Mononuclear cell (primary cell): ENCODE measurements around the gene IQCE. TPM values are rescaled to one million over a fixed set of nuclear protein-coding genes. Genes with fewer than 3 reads are reported as not detected.
"Not testable (repeated sequence)": the region's sequence is repeated elsewhere in the genome, so short reads cannot be mapped to it uniquely, and the experiment has no call there.

Experiments
- H3K27me3 ChIP-seq: 2 replicates; pipeline ENCODE4 v1.6.0; 2011; ENCODE audit warnings: low read length, control low read depth; ENCODE audit not compliant: insufficient read depth
- H3K4me1 ChIP-seq: 2 replicates; pipeline ENCODE4 v1.5.1; 2011; ENCODE audit warnings: mild to moderate bottlenecking, low read length, control low read depth; ENCODE audit not compliant: insufficient read depth
- H3K4me3 ChIP-seq: 2 replicates; pipeline ENCODE4 v1.5.1; 2011; ENCODE audit warnings: mild to moderate bottlenecking, low read length, moderate library complexity
- H3K9me3 ChIP-seq: 2 replicates; pipeline ENCODE4 v1.5.1; 2011; ENCODE audit warnings: low read depth, mild to moderate bottlenecking, control low read depth, low read length
- total RNA-seq: library from RNA; depleted of rRNA; stranded (reverse); fragments of >200 nt; gene quantifications from one replicate; pipeline ENCODE4 v1.2.3, GENCODE V29; 2012

IQCE gene
- total RNA-seq, 1 donor = 2.7 TPM

DNA sequence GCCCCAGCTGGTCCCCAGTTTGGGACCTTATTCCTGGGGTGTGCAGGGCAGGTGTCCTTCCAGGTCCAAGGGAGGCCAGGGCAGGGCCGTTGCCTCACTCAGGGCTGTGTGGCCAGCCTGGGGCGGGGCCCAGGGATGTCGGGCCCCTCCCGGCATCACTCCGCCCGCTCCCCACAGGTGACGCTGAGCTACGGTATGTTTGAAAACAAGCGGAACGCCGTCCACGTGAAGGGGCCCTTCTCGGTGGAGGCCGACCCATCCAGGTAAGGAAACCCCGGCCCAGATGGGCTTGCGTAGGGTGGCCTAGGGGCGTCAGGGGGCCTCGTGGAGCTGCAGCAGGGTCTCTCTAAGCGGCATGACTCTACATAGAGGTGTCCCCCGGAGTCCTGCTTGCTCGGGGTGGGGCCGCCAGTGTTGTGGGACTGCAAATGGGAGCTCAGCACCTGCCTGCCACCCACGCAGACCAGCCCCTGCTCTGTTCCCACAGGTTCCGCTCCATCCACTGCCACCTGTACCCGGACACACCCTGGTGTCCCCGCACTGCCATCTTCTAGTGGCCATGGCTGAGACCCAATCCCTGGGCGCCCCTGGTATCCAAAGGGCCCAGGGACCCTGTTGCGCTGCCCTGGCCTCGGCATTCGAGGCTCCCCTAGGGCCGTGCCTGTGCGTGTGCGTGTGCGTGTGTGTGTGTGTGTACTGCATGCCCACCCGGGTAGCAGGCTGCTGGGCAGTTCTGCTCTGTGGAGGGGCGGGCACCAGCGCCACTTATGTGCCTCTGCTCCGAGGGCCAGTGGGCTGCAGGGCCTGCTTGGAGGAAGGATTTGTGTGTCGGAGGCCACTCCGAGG lies 31.9 kb upstream of the IQCE start:
- Histone ChIP-seq H3K4me3 (no peak overlapping the region), H3K9me3 (no peaks in the 10 kb centered on the region), H3K27me3 (no peaks in the 10 kb centered on the region), H3K4me1 (peaks cover 96% of the 10 kb centered on the region)

DNA sequence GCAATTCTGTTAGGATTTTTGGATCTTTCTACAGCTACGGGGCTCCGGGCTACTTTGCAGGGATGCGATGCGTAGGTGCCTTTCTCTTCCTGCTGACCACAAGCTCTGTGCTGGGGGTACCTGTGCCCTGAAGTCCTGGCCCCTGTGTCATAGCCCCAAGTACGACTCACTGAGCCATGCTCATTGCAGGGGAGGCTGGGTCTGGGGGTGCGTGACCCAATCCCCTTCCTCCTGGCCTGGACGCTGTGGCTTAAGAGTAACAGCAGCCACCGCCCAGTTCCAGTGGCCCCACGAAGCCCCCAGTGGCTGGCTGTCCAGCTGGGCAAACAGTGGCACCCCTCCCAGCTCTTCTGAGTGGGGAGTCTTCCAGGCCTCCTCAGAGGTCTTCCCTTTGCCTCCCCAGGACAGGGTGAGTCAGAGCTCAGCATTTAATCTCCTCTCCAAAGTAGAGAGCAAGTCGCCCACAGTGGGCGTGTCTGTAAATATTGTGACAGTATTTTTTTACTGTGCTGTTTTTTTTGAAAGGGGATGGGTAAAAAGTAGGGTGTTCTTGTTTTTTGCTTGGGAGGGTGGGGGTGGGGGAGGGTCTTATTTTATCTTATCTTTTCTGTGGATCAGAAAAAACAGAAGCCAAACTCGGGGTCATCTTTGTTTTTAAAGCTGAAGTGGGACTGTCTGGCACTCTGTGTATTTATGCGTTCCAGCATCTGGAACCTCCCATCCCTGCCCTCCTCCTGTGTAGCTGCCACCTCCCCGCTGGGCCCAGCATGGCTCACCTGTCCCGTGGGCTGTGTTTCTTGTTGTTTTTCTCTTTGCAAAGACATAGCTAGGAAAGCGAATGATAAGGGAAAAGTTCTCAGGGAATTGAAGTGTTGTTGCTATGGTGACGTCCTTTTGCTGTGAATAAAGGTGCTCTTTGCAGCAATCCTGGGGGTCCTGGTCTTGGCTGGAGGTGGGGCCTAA lies 31.0 kb upstream of the IQCE start:
- Histone ChIP-seq H3K9me3 (no peaks in the 10 kb centered on the region), H3K4me1 (peaks cover 88% of the 10 kb centered on the region), H3K4me3 (no peak overlapping the region), H3K27me3 (no peaks in the 10 kb centered on the region)

DNA sequence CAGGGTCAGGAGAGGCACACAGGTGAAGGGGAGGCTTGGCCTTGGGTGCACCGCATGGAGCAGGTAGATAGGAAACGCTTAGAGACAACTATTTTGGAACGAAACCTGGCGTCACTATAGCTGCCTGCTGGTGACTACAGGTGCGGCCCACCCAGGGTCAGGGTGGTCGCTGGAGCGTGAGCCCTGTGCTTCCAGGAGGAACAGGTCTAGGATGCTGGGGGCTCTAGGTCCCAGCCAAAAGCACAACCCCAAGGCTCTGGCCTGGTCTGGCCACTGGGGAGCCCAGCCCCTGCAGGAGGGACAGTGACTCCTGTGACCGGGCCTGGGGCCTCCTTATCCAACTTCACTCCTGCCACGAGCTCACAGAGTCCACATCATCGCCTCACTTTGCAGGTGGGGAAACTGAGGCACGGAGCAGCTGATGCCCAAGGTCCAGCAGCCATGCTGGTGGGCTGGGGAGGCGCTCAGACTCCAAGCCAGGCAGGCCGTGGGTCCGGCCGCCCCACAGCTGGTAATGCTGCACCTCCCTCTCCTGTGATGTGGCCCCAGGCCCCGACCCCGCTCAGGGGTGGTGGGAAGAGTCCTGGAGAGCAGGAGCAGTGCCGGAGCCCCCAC lies 30.2 kb upstream of the IQCE start:
- Histone ChIP-seq H3K4me1 (peaks cover 80% of the 10 kb centered on the region), H3K9me3 (no peaks in the 10 kb centered on the region), H3K4me3 (no peak overlapping the region), H3K27me3 (no peaks in the 10 kb centered on the region)

DNA sequence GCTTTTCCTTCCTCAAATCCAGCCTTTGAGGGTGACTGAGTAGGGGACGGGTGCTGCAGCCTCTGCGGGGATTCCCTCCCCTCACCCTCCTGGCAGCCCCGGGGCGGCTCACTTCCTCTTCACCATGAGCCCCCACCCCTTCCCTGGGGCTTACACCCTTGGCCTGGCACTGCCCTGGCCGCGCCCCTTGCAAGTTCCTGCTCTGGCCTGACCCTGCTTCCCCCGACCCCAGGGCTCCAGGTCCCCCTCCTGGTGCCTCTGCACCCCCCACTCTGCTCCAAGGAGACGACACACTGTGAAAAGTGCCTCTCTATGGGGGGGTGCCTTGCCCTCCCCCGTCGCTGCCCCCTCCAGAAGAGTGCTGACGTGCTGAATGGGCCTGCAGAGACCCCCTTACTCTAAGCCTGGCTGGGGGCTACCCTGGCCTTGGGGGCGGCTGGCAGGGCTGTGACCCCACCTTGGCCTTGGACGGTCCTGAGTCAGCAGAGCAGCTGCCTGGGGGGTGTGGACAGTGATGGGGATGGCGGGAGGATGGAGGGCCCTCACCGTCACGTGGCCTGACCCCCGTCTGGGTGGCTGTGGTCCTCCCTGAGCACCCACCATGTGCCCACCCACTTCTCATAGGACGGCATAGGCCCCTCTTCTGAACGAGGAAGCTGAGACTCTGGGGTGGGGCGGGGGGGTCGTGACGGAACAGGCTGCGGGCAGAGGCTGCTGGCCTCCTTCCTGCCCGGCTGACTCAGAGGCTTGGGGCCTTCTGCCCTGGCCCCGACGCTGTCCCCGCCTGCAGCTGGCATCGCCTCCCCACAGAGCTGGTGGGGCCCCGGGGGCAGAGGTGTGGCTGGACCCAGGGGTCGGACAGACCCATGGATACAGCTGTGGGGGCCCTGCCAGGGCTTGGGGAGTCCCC lies 29.4 kb upstream of the IQCE start:
- Histone ChIP-seq H3K4me1 (peaks cover 72% of the 10 kb centered on the region), H3K27me3 (no peaks in the 10 kb centered on the region), H3K9me3 (no peaks in the 10 kb centered on the region), H3K4me3 (peak overlapping the region; percentile 15)

DNA sequence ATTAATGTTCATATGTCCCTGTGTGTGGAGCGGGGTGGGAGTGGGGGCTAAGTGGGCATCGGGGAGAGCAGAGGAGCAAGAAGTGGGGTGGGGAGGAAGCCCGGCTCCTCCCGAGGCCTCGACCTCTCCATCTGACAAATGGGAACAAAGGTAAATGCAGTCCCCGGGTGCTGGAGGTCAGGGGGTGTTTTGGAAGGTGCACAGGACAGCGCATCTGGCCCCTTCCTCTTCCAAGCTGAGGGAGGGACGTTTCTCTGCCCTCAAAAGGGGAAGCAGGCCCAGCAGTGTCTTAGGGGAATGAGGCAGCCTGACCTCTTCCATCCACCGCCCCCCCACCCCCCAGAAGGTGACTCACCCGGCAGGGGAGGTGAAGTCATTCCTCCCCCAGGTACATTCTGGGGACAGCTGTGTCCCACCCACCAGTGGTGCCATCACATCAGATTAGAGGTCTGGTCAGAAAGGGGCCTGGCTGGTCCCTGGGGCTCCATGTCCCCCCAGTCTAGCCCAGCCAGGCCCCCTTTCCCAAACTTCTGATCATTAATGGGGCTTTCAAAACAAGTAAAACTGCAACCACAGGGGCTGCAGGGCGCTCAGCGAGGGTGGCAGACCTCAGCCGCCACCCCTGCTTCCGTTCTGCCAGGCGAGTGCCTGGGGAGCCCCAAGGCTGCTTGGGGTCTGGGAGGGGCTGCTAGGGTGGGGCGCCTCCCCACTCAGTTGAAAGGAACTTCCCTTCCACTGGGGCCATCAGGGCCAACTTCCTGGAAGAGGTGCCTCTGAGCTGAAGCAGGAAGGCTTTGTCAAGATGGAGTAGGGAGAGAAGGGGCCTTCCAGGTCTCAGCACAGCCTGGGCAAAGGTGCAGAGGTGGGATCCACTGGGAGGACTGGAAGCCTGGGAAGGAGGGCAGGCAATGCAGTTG lies 28.4 kb upstream of the IQCE start:
- Histone ChIP-seq H3K9me3 (no peaks in the 10 kb centered on the region), H3K4me1 (peaks cover 63% of the 10 kb centered on the region), H3K27me3 (no peaks in the 10 kb centered on the region), H3K4me3 (peak overlapping the region; percentile 15)

DNA sequence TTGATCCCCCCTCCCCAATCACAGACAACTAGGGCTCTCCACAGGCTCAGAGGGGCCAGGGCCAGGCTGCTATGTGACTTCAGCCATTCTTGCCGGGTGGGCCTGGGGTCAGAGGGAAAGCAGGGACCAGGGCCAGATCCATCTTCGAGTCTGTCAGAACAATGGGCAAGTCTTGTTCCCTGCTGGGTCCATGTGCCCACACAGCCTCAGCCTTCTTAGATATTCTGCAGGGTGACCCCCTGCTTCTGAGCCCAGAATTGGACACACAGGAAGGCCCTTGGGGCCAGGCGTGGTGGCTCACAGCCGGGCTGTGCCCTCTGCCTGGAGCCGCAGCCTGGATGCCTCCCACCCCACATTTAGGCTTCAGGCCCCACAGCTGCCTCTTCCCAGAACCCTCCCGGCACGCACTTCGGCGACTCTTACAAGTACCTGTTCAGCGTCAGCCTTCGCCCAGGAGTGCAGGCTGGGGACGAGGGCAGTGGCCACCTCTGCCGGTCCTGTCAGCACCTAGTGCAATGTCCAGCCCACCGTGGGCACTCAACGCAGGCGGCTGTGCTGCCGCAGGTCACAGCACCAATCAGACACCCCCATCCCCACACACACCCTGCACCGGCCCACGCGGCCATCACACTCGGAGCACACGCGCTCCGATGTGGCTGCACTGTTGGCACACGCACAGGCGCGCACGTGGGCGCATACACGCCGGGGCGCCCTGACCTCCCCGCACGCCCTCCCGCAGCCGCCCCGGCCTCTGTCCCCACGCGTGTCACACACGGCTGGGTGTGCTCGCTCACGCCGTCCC lies 27.6 kb upstream of the IQCE start:
- not testable (repeated sequence) for H3K4me3 ChIP-seq, H3K9me3 ChIP-seq
- peaks cover 54% of the 10 kb centered on the region for H3K4me1 ChIP-seq

DNA sequence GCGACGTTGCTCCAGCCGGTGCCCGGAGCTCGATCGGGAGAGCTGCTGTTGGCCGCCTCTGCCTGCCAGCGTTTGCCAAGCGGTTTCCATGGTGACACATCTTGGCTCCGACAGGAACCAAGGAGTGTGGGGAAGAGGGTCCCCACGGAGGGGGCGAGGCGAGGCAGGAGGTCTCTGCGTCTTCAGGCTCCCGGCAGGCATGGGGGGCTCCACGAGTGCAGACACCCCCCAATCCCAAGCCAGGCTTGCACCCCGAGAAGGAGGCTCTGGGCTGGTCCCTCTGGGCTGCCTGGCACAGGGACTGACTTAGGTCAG lies 27.0 kb upstream of the IQCE start:
- not testable (repeated sequence) for H3K9me3 ChIP-seq, H3K4me3 ChIP-seq, H3K27me3 ChIP-seq
- H3K4me1 ChIP-seq = peaks cover 48% of the 10 kb centered on the region

More for the DNA sequence above, 27.6 kb upstream of the IQCE start:
- not testable (repeated sequence) for H3K27me3 ChIP-seq

DNA sequence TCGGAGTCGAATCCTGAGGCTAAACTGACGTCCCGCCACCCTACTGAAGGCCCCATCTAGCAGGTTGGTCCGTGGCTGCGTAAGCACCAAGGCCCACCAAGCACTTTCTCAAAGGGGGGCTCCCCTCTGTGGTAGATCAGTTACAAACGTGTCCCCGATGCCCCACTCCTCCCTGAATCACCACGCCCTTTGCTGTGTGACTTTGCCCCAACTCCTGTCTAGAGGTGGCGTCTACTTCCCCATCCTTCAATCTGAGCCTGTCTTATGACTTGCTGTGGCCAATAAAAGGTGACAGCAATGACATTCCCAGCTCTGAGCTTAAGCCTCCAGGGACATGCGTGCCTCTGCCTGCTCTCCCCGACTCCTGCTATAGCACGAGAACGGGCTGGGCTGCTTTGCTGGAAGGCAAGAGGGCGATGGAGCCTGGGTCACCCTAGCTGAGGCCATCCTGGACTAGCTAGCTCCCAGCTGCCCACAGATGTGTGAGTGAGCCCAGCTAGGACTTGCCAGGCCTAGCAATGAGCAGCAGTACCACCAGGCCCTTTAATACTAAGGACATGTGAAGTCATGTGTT lies 26.5 kb upstream of the IQCE start:
- not testable (repeated sequence) for H3K9me3 ChIP-seq, H3K27me3 ChIP-seq, H3K4me3 ChIP-seq
- peaks cover 43% of the 10 kb centered on the region for H3K4me1 ChIP-seq

DNA sequence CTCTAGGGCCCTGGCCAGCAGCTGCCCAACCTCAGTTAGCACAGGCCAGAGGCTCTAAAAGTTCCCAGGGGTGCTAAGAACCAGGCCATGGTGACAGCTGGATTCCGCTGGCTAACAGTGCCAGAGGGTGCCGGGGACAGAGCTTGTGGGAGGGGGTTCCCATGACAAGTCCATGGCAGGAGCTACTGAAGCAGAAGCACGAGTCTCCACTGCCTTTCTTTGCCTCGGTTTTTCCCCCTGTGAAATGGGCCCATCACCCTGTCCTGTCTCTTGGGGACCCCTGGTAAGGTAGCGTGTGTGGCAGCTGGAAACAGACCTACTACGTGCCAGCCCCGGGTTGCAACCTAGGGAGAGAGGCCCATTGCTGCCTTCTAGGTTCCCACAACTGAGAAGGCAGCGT lies 26.0 kb upstream of the IQCE start:
- H3K4me1 ChIP-seq = peaks cover 38% of the 10 kb centered on the region
- not testable (repeated sequence) for H3K9me3 ChIP-seq, H3K4me3 ChIP-seq, H3K27me3 ChIP-seq

DNA sequence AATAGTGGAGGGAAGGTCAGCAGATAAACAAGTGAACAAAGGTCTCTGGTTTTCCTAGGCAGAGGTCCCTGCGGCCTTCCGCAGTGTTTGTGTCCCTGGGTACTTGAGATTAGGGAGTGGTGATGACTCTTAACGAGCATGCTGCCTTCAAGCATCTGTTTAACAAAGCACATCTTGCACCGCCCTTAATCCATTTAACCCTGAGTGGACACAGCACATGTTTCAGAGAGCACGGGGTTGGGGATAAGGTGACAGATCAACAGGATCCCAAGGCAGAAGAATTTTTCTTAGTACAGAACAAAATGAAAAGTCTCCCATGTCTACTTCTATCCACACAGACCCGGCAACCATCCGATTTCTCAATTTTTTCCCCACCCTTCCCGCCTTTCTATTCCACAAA lies 25.2 kb upstream of the IQCE start:
- not testable (repeated sequence) for H3K27me3 ChIP-seq, H3K4me3 ChIP-seq, H3K9me3 ChIP-seq
- H3K4me1 ChIP-seq = peaks cover 30% of the 10 kb centered on the region

DNA sequence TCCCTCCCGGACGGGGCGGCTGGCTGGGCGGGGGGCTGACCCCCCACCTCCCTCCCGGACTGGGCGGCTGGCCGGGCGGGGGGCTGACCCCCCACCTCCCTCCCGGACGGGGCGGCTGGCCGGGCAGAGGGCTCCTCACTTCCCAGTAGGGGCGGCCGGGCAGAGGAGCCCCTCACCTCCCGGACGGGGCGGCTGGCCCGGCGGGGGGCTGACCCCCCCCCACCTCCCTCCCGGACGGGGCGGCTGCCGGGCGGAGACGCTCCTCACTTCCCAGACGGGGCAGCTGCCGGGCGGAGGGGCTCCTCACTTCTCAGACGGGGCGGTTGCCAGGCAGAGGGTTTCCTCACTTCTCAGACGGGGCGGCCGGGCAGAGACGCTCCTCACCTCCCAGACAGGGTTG lies 24.6 kb upstream of the IQCE start:
- not testable (repeated sequence) for H3K27me3 ChIP-seq, H3K9me3 ChIP-seq, H3K4me3 ChIP-seq
- peaks cover 24% of the 10 kb centered on the region for H3K4me1 ChIP-seq

DNA sequence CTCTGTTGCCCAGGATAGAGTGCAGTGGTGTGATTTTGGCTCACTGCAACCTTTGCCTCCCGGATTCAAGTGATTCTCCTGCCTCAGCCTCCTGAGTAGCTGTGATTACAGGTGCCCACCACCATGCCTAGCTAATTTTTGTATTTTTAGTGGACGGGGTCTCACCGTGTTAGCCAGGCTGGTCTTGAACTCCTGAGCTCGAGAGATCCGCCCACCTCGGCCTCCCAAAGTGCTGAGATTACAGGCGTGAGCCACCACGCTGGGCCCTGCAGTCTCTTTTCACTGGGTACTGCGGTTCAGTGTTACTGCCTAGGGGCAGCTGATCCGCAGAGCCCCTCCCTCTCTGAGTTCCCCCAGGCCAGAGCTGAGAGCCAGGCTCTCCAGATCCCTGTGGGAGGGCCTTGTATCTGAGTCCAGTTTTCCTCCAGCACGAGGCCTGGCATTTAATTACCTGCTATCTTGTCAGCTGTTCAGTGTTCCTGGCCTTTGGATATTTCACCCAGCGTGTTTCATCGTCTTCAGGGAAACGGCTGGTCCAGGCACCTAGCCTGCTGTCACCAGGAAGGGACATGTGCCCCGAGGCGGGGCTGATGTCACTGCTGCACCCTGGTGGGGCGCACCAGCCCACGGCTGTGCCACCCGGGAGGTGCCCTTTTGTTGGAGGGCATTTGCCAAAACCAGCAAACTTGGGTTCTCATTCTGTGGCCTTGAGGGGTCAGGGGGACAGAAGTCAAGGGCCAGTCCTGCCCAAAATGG lies 22.7 kb upstream of the IQCE start:
- H3K4me1 ChIP-seq, H3K27me3 ChIP-seq, H3K9me3 ChIP-seq, H3K4me3 ChIP-seq: not testable (repeated sequence)
